GM21447 (cell line): Measurements from ENCODE around the gene PFN1.

ENCODE experiments used
- ATAC-seq: cut with Tn5 transposase; IDR thresholded peaks from one replicate; pipeline ENCODE4 v1.9.1; 2021; ENCODE audit not compliant: unreplicated experiment

PFN1 gene

DNA sequence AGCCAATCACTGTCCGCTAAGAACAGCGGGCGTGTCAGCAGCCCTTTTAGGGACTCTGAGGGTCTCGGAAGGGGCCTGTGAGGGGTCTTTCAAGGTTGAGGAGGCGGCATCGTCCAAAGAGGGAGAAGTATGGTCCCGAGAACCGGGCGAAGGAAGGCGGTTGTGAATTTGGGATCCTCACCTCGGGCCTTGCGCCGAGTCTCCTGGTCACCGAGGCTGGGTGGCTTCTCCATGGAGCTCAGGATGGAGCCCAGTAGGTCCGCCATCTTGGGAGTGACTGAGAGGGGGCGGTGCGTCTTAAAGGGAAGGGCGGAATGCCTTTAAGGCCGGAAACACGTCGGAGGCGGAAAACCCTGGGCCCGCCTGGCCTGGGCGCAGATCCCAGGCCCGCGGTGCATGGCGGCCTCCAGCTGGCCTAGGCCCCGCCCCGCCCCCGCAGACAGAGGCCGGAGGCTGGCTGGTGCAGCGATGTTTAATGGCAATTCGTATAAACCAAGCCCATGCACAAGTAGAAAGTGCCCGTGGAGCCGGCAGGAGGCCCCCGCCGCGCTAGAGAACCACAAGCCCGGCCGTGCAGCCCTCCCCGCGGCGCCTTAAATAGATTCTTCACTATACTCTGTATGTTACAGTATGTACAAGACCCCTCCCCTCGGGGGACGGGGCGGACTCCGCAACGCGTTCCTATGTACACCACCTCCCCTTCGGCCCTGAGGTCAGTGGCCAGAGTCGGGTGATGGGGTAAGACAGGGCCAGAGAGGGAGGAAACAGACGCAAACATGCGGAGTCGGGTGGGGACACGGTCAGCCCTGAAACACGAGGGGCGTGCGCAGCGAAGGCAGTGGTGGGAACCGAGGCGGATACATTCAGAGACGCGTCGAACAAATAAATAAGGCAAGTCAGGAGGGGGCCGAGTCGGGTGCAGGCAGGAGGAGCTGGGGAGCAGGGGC, 19.5 kb upstream of the PFN1 start, which contains the start of gene SPAG7:
Gene SPAG7 (minus strand): TSS at position 279 of the 947 bp plus-strand sequence. CDS start 13 bp downstream, at position 266.
- ATAC-seq: peak; percentile 56

DNA sequence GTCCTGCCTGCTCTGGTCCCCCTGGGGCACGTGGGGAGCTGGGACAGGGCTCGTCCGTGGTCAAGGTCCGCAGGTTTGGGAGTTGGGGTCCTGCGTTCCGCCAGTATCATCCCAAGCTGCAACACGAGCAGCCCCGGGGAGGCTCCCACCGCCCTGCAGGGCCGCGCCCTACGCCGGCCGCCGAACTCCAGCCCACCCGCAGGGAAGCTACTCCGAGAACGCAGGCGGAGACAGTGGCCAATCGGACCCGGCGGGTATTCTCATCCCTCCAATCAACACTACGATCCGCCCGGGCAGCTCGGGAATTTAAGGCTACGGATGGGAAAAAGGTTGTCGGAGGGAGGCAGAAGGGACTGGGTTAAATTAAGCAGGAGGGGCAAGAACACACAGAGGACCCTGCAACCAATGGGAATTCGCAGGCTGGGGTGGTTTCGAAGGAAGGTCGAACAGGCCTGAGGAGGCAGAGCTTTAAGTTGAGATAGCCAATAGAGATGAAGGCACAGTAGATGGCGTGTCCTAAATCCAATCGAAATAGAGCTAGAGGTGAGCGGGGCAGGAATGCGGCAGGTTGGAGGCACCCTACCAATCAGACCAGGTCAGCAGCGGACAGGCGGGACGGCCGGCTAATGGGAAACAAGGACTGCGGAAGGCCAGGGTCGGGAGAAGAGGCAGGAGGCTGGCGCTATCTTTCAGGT, 18.7 kb upstream of the PFN1 start:
- ATAC-seq: peak; percentile 85

DNA sequence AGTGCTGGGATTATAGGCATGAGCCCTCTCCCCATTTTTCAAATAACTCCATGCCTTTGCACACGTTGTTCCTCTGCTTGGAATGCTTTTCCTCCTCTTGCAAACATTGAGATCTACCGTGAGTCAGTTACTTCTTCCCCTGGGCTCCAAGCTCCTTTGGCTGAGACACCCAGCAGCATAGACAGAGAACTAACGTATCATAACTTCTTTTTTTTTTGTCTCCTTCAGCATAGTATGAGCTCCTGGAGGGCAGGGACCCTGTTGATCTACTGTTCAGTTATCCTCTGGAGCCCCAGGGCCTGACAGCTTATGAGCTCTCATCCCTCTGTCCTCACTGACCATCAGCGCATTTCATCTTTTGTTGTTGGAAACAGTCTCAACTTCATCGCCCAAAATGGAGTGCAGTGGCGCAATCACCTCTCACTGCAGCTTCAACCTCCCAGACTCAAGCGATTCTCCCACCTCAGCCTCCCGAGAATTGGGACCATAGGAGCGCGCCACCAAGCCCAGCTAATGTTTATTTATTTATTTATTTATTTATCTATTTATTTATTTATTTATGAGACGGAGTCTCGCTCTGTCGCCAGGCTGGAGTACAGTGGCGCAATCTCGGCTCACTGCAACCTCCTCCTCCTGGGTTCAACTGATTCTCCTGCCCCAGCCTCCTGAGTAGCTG, 17.1 kb upstream of the PFN1 start:
- no peak for ATAC-seq

DNA sequence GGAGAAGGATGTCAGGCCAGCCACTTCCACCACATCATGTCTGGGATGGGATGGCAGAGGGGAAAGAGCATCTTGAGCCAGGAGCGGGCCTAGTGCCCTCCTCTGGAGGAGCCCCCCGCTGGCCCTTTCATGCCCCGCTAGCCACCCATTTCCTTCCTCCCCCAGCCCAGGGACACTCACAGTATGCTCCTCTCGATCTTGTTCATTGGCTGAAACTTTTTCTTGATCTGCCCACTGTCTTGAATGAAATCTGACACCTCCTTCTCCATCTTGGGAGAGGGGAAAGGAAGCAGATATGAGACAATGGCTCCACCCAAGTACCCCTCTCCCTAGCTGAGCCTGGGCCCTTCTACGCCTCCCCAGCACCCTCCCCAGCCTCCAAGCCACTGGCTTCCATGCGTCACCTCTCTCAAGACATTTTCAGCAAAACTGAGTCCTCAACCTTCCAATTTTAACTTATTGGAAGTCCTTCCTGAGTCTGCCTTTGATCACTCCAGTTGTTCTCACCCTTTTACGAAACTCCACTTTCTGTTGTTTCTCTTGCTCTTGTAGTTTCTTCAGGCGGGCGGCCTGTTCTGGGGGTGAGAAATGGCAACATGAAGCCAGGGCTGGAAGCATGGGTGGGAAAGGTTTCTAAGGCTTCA, 12.1 kb upstream of the PFN1 start:
- no peak for ATAC-seq

DNA sequence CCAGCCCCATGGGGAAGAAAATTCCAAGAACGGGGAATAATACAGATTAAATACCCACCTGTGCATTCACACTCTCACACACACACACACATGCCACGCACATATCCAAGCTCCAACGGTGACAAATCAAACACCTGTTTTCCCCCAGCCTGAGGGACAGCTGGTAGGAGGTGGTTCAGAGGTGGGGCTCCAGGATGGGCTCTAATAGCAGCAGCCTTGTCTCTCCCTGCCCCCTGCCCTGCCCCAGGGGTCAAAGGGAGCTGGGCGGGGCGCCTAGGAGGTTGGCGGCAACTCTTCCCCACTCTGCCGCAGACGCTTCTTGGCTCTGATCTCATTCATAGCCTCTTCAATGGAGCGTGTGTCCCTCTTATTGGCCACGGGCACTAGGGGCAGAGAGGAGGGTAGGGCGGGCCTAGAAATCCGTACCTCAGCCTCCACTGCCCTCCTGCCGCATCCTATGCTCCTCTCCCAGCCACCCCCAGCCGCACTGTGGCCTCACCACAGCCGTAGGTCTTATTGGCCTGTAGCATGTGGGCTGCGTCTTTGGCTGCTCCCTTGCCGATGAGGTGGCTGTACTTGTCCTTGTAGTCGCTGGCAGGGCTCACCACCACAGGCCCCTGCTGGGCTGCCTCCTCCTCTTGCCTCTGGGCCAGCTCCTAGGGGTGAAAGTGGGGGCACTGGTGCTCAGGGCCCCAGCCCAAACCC, 11.1 kb upstream of the PFN1 start:
- ATAC-seq: no peak

DNA sequence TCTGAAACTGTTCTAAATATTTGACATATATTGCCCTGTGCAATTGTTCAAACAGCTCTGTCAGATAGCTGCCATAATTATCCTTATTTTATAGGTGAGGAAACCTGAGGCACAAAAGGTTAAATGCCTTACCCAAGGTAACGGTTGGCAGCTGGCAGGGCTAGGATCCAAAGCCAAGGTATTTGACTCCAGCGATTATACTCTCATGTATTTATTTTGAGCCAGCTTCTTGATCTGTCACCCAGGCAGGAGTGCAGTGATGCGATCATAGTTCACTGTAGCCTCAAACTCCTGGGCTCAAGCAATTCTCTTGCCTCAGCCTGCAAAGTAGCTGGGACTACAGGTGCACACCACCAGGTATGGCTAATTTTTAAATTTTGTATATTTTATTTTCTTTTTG, 9.8 kb upstream of the PFN1 start:
- ATAC-seq: no peak

DNA sequence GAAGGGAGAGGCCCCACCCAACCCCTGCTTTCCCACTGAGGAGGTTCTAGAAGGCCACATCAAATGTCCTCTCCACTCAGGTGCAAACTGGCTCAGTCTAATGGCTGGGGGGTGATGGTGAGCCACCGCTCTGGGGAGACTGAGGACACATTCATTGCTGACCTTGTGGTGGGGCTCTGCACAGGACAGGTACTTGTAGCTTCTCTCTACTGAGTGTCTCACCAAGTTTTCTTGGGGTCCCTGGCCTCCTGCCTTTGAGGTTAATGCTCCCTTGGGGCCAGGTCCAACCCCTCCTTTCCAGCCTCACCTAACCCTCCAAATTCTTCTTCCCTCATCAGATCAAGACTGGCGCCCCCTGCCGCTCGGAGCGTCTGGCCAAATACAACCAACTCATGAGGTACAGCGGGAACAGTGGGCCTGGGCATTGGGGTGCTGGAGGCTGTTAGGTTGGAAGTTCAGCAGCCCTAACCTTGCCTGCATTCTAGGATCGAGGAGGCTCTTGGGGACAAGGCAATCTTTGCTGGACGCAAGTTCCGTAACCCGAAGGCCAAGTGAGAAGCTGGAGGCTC, 8.2 kb upstream of the PFN1 start:
- no peak for ATAC-seq

DNA sequence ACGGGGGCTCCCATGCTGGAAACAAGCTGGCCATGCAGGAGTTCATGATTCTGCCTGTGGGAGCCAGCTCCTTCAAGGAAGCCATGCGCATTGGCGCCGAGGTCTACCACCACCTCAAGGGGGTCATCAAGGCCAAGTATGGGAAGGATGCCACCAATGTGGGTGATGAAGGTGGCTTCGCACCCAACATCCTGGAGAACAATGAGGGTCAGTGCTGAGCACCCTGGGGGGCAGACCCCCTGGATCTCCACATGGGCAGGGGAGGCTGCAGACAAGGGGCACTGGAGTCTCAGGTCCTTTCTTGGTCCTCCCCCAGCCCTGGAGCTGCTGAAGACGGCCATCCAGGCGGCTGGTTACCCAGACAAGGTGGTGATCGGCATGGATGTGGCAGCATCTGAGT, 6.8 kb upstream of the PFN1 start:
- no peak for ATAC-seq

DNA sequence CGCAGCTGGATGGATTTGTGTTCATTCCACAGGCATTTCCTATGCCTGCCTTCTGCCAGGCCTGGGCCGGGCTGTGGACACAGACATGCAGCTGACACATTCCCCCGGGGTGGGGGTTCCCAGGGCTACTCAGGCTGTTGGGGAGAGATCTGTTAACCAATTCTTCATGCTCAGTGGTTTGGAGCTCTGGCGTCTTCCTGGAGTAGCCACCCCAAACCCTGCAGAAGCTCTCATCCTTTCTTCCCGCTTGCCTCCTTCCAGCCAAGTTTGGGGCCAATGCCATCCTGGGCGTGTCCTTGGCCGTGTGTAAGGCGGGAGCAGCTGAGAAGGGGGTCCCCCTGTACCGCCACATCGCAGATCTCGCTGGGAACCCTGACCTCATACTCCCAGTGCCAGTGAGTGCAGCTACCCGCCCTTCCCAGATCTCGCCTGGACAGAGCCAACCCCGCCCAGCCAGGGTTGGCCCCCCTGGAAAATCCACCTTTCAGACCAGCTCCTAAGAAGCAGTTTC, 5.2 kb upstream of the PFN1 start:
- ATAC-seq: no peak

DNA sequence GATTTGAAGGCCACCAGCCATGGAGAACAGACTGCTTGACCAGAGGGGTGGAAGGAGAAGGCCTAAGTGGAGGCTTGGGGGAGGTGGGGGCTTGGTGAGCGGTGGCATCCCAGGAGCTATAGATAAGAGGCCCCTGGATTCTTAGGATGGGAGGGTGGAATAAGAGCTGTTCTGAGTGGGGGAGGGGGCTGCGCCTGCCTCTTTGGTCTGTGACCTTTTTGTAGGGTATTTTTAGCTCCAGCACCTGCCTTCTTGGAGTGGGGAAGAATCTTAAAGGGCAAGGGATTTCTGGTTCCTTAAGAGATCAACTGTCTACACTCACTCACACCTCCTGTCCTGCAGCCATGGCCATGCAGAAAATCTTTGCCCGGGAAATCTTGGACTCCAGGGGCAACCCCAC, 3.2 kb upstream of the PFN1 start:
- ATAC-seq: no peak

DNA sequence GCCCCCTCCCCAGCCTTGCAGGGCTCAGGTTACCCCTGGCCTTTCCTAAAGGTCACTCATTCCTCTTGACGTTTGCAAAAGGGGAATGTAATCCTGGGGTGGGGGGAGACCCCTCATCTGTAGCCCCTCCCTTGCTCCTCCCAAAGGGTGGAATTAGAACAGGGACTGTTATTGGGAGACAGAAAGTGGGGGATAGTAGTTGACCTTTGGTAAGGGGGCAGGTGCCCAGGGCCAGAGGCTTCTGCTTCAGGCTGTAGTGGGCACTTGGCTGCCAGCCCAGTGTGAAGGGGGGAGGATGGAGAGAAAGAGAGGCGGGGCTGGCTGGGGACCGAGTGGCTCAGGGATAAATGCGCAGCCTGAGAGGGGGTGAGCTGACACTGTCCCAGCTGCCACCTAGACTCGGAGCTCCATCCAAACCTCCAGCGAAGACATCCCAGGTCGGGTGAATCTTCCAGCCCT, 2.4 kb upstream of the PFN1 start, which contains the start of gene ENO3:
Gene ENO3 (plus strand): TSS at position 374 of the 459 bp plus-strand sequence. CDS start 711 bp downstream, outside the sequence.
- ATAC-seq: no peak

DNA sequence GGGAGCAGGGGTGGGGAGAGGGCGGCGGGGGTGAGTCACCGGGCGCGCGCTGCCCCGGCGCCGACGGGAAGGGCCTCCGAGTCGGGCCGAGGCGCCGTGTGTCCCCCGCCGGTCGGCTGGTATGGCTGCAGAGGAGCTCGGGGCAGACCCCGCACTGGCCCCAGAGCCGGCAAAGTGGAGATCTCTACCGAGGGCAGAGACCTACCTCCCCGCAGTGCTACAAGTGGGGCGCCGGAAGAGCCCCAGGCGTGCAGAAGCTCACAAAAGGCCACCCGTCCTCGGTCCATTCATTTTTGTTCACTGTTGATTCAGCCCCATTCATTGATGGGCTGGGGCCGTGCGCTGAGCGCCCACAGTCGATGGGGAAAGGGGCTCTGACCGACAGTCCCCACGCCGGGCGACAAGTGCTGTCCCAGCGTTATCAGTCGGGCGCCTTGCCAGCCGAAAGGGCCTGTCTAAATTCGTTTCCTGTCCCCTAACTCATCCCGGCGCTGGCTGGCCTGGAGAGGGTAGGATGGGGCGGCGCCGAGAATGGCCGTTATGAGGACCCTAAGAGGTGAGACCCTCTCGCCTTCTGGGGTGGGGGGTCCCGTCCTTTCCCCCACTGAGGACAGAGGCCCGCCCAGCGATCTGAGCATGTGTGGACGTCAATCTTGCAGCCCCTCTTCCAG, 1.9 kb upstream of the PFN1 start:
- ATAC-seq: no peak

DNA sequence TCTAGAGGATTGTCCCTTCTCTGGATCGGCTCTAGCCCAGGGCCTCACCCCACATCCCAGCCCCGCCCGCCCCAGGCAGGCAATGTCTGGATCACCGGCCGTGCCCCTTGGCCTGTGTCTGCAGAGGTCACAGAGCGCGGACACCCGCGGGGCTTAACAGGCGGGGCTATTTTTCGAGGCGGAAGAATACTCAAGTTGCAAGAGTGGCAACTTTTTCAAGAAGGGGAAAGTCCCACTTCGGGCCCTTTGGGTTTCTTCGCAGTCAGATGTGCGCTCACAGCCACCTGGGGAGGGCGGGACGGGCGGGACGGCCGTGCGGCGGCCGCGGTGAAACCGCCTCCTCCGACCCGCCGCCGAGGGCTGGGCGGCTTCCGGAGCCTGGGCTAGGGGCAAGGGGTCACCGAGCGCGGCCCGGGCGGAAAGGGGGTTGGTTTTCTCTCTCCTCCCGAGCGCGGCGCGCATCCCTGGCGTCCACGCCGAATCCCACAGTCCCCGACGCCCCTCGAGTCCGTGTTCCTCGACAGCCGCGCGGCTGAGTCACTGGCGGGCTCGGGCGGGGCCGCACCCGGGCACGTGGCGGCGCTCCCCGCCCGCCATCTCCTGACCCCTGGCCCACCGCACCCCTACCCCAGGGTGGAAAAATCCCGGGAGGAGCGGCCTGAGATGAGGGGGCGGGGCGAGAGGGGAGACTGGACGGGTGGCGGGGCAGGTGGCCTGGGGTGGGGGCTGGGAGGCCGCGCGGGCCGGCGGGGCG, 1.2 kb upstream of the PFN1 start:
- ATAC-seq: peak; percentile 28

DNA sequence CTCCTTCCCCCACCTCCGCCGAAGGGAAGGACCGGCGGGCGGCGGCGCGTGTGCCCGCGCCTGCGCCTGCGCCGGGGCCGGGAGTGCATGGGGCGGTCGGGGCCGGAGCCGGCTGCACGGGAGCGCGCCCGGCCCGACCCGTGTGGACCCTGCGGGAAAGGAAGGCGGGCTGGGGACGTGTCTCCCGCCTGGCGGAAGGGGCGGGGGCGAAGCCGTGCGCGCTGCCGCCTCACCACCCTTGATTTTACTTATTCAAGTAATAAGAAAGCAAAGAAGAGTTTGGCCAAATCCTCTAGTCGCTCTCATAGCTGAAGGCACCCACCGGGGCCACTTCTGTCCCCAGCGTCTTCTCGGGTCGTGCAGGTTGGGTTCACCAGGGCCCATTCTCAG, 596 bp upstream of the PFN1 start:
- peak; percentile 36 for ATAC-seq

DNA sequence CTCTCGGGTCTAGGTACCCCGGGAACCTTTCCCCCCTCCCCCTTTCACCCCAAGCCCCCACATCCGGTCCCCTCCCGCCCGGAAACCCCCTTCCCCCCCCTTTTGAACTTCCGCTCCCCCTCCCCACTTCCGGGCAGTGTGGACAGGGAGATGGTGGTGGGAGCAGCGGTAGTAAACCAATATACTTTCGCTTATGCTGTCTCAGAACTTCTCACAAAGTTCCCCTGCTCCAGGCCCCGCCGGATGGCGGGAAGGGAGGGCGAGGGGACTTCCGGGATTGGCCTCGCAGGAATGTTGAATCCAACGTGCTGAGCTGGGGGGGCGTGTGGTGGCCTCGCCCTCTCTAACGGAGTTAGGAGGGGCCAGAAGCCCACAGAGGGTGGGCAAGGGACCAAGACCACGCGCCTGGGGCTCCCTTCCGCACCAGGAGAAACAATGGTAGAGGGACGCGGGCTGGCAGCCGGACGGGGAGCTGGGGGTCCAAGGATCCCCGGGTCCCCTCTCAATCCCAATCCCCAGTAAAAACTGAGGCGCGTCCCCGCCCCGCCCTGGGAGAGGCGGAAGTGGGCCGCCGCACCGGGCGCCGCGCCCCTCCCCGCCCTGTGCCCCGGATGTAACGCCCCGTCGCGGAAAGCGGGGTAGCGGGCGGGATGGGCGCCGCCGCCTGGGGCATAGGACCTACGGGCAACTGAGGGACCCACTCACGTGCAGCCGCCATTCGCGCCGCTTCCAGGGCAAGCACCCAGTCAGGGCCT, 742 bp downstream of the PFN1 start:
- ATAC-seq: no peak

DNA sequence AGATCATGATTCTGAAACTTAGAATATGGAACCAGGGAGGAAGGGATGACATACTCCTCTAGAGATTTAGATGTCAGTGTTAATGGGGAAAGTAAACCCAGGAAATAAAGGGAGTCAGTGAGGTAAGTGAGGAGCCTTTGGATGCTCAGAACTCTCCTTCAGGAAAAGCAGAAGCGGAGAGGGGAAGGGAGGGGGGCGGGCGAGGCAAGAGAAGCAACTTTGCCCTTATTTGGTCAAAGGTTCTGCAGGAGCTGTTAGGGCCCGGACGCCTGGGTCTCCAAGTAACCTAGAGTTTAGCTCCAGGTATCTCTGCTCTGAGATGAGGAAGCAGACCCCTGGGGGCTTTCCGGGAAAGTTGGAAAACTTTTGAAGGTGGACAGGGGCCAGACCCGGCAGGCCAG, 1.3 kb downstream of the PFN1 start:
- ATAC-seq: no peak

DNA sequence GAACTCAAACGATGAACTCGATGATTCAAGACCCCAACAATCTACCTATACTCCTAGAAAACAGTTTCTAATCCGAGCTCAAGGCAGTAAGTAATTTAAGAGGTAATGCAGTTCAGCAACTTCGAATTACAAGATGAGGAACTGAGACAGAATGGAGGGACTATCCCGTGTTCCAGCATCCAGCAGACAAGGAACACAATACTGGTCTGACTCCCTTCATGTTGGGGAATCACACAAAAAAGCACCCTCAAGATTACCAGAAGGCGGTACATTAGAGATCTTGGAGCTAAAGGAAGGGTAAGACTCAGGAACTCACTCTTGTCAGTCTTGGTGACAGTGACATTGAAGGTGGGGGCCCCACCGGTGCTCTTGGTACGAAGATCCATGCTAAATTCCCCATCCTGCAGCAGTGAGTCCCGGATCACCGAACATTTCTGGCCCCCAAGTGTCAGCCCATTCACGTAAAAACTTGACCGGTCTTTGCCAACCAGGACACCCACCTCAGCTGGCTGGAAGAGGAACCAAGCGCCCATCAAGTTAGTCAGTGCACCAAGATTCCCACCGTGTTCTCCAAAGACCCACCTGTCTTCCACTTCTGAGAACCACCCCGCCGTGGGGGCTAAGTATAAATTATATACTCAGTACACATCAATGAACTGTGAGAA, 1.9 kb downstream of the PFN1 start:
- no peak for ATAC-seq
